Liver (tissue), 9 donors: ENCODE data around the gene CHN2. TPM values are rescaled to one million over a fixed set of nuclear protein-coding genes. Genes with fewer than 3 reads are reported as not detected.

Experiments
- DNase-seq: peaks from one replicate; pipeline ENCODE4 v3.0.0-alpha.2; 2017; ENCODE audit warnings: low spot score
- H3K27ac ChIP-seq, 2 donors: one replicate each; pipeline ENCODE4 v1.7.0; 2013; ENCODE audit warnings: inconsistent platforms in 2 of 2, low read length in 2 of 2, control low read depth in 1 of 2, low read depth in 1 of 2, mild to moderate bottlenecking in 1 of 2
- H3K27me3 ChIP-seq, 4 donors: one replicate each; pipeline versions ENCODE4 v1.6.1 to v1.7.0; 2013; ENCODE audit warnings: low read length in 3 of 4, inconsistent platforms in 1 of 4, mild to moderate bottlenecking in 1 of 4, moderate library complexity in 1 of 4; ENCODE audit not compliant: control insufficient read depth in 4 of 4, insufficient read depth in 4 of 4
- H3K36me3 ChIP-seq, 4 donors: one replicate each; pipeline versions ENCODE4 v1.6.1 to v1.7.0; 2013; ENCODE audit warnings: low read length in 3 of 4, mild to moderate bottlenecking in 3 of 4, low read depth in 1 of 4, moderate library complexity in 1 of 4; ENCODE audit not compliant: control insufficient read depth in 4 of 4, insufficient read depth in 3 of 4
- H3K4me1 ChIP-seq, 4 donors: one replicate each; pipeline versions ENCODE4 v1.6.1 to v1.7.0; 2013; ENCODE audit warnings: low read length in 3 of 4, mild to moderate bottlenecking in 3 of 4, moderate library complexity in 1 of 4; ENCODE audit not compliant: control insufficient read depth in 4 of 4, insufficient read depth in 4 of 4
- H3K4me3 ChIP-seq, 3 donors: one replicate each; pipeline versions ENCODE4 v1.6.1 to v1.7.0; 2013; ENCODE audit warnings: low read length in 3 of 3, control low read depth in 1 of 3, low read depth in 1 of 3, mild to moderate bottlenecking in 1 of 3
- H3K9ac ChIP-seq, 2 donors: one replicate each; pipeline ENCODE4 v1.7.0; 2013; ENCODE audit warnings: low read length in 2 of 2, mild to moderate bottlenecking in 2 of 2, moderate library complexity in 2 of 2, control low read depth in 1 of 2, low read depth in 1 of 2
- H3K9me3 ChIP-seq, 4 donors: one replicate each; pipeline versions ENCODE4 v1.6.1 to v1.7.0; 2013; ENCODE audit warnings: low read length in 3 of 4; ENCODE audit not compliant: control insufficient read depth in 4 of 4
- ATF3 ChIP-seq: IDR thresholded peaks from 2 replicates; pipeline ENCODE4 v1.6.1; 2016; ENCODE audit warnings: antibody characterized with exemption
- CTCF ChIP-seq: fragments of 150-350 bp; IDR thresholded peaks from 2 replicates; pipeline ENCODE4 v1.5.1; 2017; ENCODE audit warnings: improper control_type of control experiment, low read depth, low read length; ENCODE audit not compliant: missing input control
- FOXA2 ChIP-seq: IDR thresholded peaks from 2 replicates; pipeline ENCODE4 v1.6.1; 2016; ENCODE audit warnings: antibody characterized with exemption
- HNF4A ChIP-seq, 2 donors: conservative IDR thresholded peaks; 2 replicates each; pipeline ENCODE4 v1.6.1; 2016; ENCODE audit warnings: antibody characterized with exemption in 2 of 2, mild to moderate bottlenecking in 2 of 2
- HNF4G ChIP-seq: IDR thresholded peaks from 2 replicates; pipeline ENCODE4 v1.6.1; 2016; ENCODE audit warnings: antibody characterized with exemption
- MAX ChIP-seq: IDR thresholded peaks from 2 replicates; pipeline ENCODE4 v1.6.1; 2016; ENCODE audit warnings: antibody characterized with exemption
- NR2F2 ChIP-seq: IDR thresholded peaks from 2 replicates; pipeline ENCODE4 v1.6.1; 2016; ENCODE audit warnings: antibody characterized with exemption
- RAD21 ChIP-seq, 2 donors: IDR thresholded peaks; 2 replicates each; pipeline ENCODE4 v1.6.1; 2016; ENCODE audit warnings: antibody characterized with exemption in 2 of 2, mild to moderate bottlenecking in 2 of 2
- SP1 ChIP-seq: IDR thresholded peaks from 2 replicates; pipeline ENCODE4 v1.6.1; 2018; ENCODE audit warnings: antibody characterized with exemption, mild to moderate bottlenecking
- TAF1 ChIP-seq: conservative IDR thresholded peaks from 2 replicates; pipeline ENCODE4 v1.6.1; 2016; ENCODE audit warnings: antibody characterized with exemption, mild to moderate bottlenecking
- YY1 ChIP-seq: IDR thresholded peaks from 2 replicates; pipeline ENCODE4 v1.6.1; 2016; ENCODE audit warnings: antibody characterized with exemption, mild to moderate bottlenecking
- ZBTB33 ChIP-seq: IDR thresholded peaks from 2 replicates; pipeline ENCODE4 v1.6.1; 2016; ENCODE audit warnings: antibody characterized with exemption
- WGBS: extraction: QIAGEN DNeasy Blood & Tissue Kit; methylation state at CpG from one replicate; pipeline ENCODE4 v1.1.7; 2013; 5-methylcytosine and 5-hydroxymethylcytosine counted together
- polyA plus RNA-seq, 2 donors: library from polyadenylated mRNA; stranded (reverse) in 1 of 2; unstranded in 1 of 2; fragments of 200-250 nt in 1 of 2; fragments of >200 nt in 1 of 2; fragmentation: Nextera tagmentation in 1 of 2; extraction: Ambion mirVana in 1 of 2; gene quantifications; one replicate each; pipeline versions ENCODE4 v1.2.1 to v1.2.3, GENCODE V29; 2013 to 2015
- total RNA-seq, 2 donors: library from RNA; depleted of rRNA; stranded (reverse); fragments of >200 nt; gene quantifications; one replicate each; pipeline ENCODE4 v1.2.3, GENCODE V29; 2014
- donor health status: healthy.
- donor health status: healthy.
- donor health status: healthy.
- donor health status: healthy.
- donor health status: healthy.

The CHN2 gene
- total and polyA plus RNA-seq, 4 donors = 8.3 to 25.4 (median 17.8) TPM

GRCh38 chr7:29196191-29196590 is 1.6 kb downstream of the CHN2 start:
- no peaks in the 10 kb centered on the region for H3K9me3 ChIP-seq
- H3K4me3 ChIP-seq = peak overlapping the region; percentile 64 to 78 (median 77)
- peaks cover 2 to 55% (median 33%) of the 10 kb centered on the region in 4 donors for H3K4me1 ChIP-seq
- WGBS = 6% methylated on average over 4 of the region's 4 CpGs
- H3K36me3 ChIP-seq = no peaks in the 10 kb centered on the region
- no peaks in the 10 kb centered on the region for H3K27me3 ChIP-seq
- peak overlapping the region in 1 of 2 donors; percentile 92 for H3K27ac ChIP-seq
- DNase-seq = no peak
- TF ChIP-seq ZBTB33 (no peak), HNF4A (conservative IDR thresholded peaks at IDR 0.05) (peak in 1 of 2 donors; percentile 13)
- H3K9ac ChIP-seq = peak overlapping the region in 1 of 2 donors; percentile 66

- Histone ChIP-seq H3K4me1 (peaks cover 2 to 55% (median 34%) of the 10 kb centered on the region in 4 donors), H3K4me3 (no peak overlapping the region), H3K9me3 (no peaks in the 10 kb centered on the region), H3K27me3 (no peaks in the 10 kb centered on the region), H3K36me3 (no peaks in the 10 kb centered on the region), H3K27ac (no peak overlapping the region), H3K9ac (no peak overlapping the region)
- TF ChIP-seq HNF4G = no peak
- no peak for TF ChIP-seq ZBTB33
- TF ChIP-seq SP1 = no peak
- no peak for TF ChIP-seq MAX
- TF ChIP-seq HNF4A (conservative IDR thresholded peaks at IDR 0.05) = no peak
- no peak for TF ChIP-seq CTCF
- no peak for TF ChIP-seq ATF3
- TF ChIP-seq RAD21 (IDR thresholded peaks at IDR 0.05) = no peak
- TF ChIP-seq FOXA2 = no peak
- no peak for TF ChIP-seq TAF1
- no peak for TF ChIP-seq NR2F2
- no peak for TF ChIP-seq YY1
- WGBS = 81% methylated on average over 3 of the region's 3 CpGs
- DNase-seq = no peak
Measured at GRCh38 chr7:29196971-29197595, 2.5 kb downstream of the CHN2 start.
